NCI-H345 (cell line): ENCODE data around the gene PALLD.

Source experiments
- DNase-seq: peaks from one replicate; lab custom pipeline; 2025; lab: John Stamatoyannopoulos, UW

Gene PALLD

GRCh38 chr4:168734703-168735678 lies 238.1 kb downstream of the PALLD start:
- no peak for DNase-seq

- DNase-seq: no peak
Observed at GRCh38 chr4:168735735-168736134, 238.9 kb downstream of the PALLD start.

GRCh38 chr4:168736860-168737805 lies 240.3 kb downstream of the PALLD start:
- no peak for DNase-seq

- no peak for DNase-seq
Observed at GRCh38 chr4:168737806-168738172, 240.9 kb downstream of the PALLD start.

- no peak for DNase-seq
Observed at GRCh38 chr4:168739886-168740285, 243.0 kb downstream of the PALLD start.

- no peak for DNase-seq
Observed at GRCh38 chr4:168740691-168741090, 243.8 kb downstream of the PALLD start.

- no peak for DNase-seq
Observed at GRCh38 chr4:168741281-168742173, 244.7 kb downstream of the PALLD start.

- DNase-seq: no peak
Observed at GRCh38 chr4:168743131-168743530, 246.3 kb downstream of the PALLD start.

GRCh38 chr4:168743601-168744000 lies 246.7 kb downstream of the PALLD start:
- DNase-seq: peak; percentile 1

GRCh38 chr4:168744021-168744420 lies 247.2 kb downstream of the PALLD start:
- DNase-seq: no peak

- DNase-seq: no peak
Observed at GRCh38 chr4:168748807-168749206, 252.0 kb downstream of the PALLD start.

- no peak for DNase-seq
Observed at GRCh38 chr4:168751263-168752225, 254.7 kb downstream of the PALLD start.

GRCh38 chr4:168755598-168756477 lies 259.0 kb downstream of the PALLD start:
- DNase-seq: no peak

GRCh38 chr4:168757500-168757899 lies 260.6 kb downstream of the PALLD start:
- DNase-seq: no peak

- DNase-seq: no peak
Observed at GRCh38 chr4:168758351-168758876, 261.6 kb downstream of the PALLD start.

- no peak for DNase-seq
Observed at GRCh38 chr4:168759321-168759720, 262.5 kb downstream of the PALLD start.

GRCh38 chr4:168759959-168760527 lies 263.2 kb downstream of the PALLD start:
- DNase-seq: no peak

- DNase-seq: no peak
Observed at GRCh38 chr4:168761066-168761465, 264.2 kb downstream of the PALLD start.

- DNase-seq: no peak
Observed at GRCh38 chr4:168765322-168765721, 268.5 kb downstream of the PALLD start.
